Lung (tissue), 12 donors: ENCODE measurements around the gene TMEM86A. TPM values are rescaled to one million over a fixed set of nuclear protein-coding genes. Genes with fewer than 3 reads are reported as not detected.

ENCODE experiments used
- ATAC-seq: fragments of 200-7000 bp; cut with Tn5 transposase; one replicate; pipeline ENCODE4 v1.9.1; 2020; ENCODE audit warnings: moderate number of reproducible peaks; ENCODE audit not compliant: insufficient read depth, low FRiP score
- DNase-seq, 3 donors: peaks; one replicate each; pipeline ENCODE4 v3.0.0-alpha.2; 2013 to 2017
- H3K27ac ChIP-seq, 2 donors: one replicate each; pipeline ENCODE4 v1.5.1; 2013; ENCODE audit warnings: mild to moderate bottlenecking in 2 of 2, moderate library complexity in 2 of 2, control low read depth in 1 of 2, inconsistent platforms in 1 of 2, low read depth in 1 of 2, low read length in 1 of 2
- H3K27me3 ChIP-seq, 3 donors: one replicate each; pipeline ENCODE4 v1.5.1; 2013; ENCODE audit warnings: low read length in 2 of 3; ENCODE audit not compliant: control insufficient read depth in 3 of 3, insufficient read depth in 3 of 3
- H3K36me3 ChIP-seq, 4 donors: one replicate each; pipeline ENCODE4 v1.5.1; 2013; ENCODE audit warnings: low read length in 4 of 4, mild to moderate bottlenecking in 1 of 4, moderate library complexity in 1 of 4; ENCODE audit not compliant: control insufficient read depth in 4 of 4, insufficient read depth in 4 of 4
- H3K4me1 ChIP-seq, 5 donors: one replicate each; pipeline ENCODE4 v1.5.1; 2013; ENCODE audit warnings: low read length in 5 of 5, mild to moderate bottlenecking in 2 of 5, moderate library complexity in 1 of 5; ENCODE audit not compliant: control insufficient read depth in 5 of 5, insufficient read depth in 5 of 5
- H3K4me3 ChIP-seq: one replicate; pipeline ENCODE4 v1.5.1; 2013; ENCODE audit warnings: mild to moderate bottlenecking, control low read depth, moderate library complexity
- H3K9ac ChIP-seq, 2 donors: one replicate each; pipeline ENCODE4 v1.5.1; 2013; ENCODE audit warnings: low read length in 2 of 2, control low read depth in 1 of 2; ENCODE audit not compliant: insufficient read depth in 1 of 2
- H3K9me3 ChIP-seq, 4 donors: one replicate each; pipeline ENCODE4 v1.5.1; 2013; ENCODE audit warnings: low read length in 3 of 4, mild to moderate bottlenecking in 1 of 4, moderate library complexity in 1 of 4; ENCODE audit not compliant: control insufficient read depth in 4 of 4, insufficient read depth in 3 of 4
- CTCF ChIP-seq: IDR thresholded peaks from 2 replicates; pipeline ENCODE4 v1.5.1; 2012; ENCODE audit warnings: mild to moderate bottlenecking; ENCODE audit errors: control extremely low read depth, extremely low read depth
- WGBS, 2 donors: extraction: QIAGEN DNeasy Blood & Tissue Kit; methylation state at CpG; one replicate each; pipeline ENCODE4 v1.1.7; 2013; 5-methylcytosine and 5-hydroxymethylcytosine counted together
- polyA plus RNA-seq, 2 donors: library from polyadenylated mRNA; stranded (reverse); fragments of 200-250 nt; gene quantifications; one replicate each; pipeline ENCODE4 v1.2.1, GENCODE V29; 2013
- total RNA-seq, 2 donors: library from RNA; depleted of rRNA in 1 of 2; stranded (reverse); fragments of >200 nt in 1 of 2; gene quantifications; one replicate each; pipeline ENCODE4 v1.2.1, GENCODE V29; 2014 to 2021
- donor health status: control.
- donor health status: control.
- donor health status: Bipolar disorder and iron deficiency.
- donor health status: healthy.
- donor health status: DM: yes; HTN: yes; CAD: no.

Gene TMEM86A
- total and polyA plus RNA-seq, 4 donors, result 1.9 to 8.9 (median 2.9) TPM

- Histone ChIP-seq H3K9ac (no peak overlapping the region), H3K4me3 (no peak overlapping the region), H3K36me3 (no peaks in the 10 kb centered on the region), H3K27ac (no peak overlapping the region), H3K9me3 (no peaks in the 10 kb centered on the region), H3K27me3 (no peaks in the 10 kb centered on the region), H3K4me1 (peaks cover 0 to 6% (median 0%) of the 10 kb centered on the region in 5 donors)
- no peak for TF ChIP-seq CTCF
- ATAC-seq (no peak), DNase-seq (no peak)
- whole genome bisulfite sequencing, 2 donors, result 81 to 88% methylated on average over 13 of the region's 13 CpGs
Observed at GRCh38 chr11:18748766-18749365, 50.3 kb downstream of the TMEM86A start.

GRCh38 chr11:18749681-18750319, 51.2 kb downstream of the TMEM86A start:
- H3K9me3 ChIP-seq, result no peaks in the 10 kb centered on the region
- H3K27me3 ChIP-seq, result no peaks in the 10 kb centered on the region
- ATAC-seq (peak; percentile 41), DNase-seq (peak in 2 of 3 donors; percentile 14 to 26)
- WGBS, 2 donors, result 61 to 71% methylated on average over 12 of the region's 12 CpGs
- no peak overlapping the region for H3K4me3 ChIP-seq
- no peak for TF ChIP-seq CTCF
- no peak overlapping the region for H3K9ac ChIP-seq
- H3K36me3 ChIP-seq, result no peaks in the 10 kb centered on the region
- H3K4me1 ChIP-seq, result peaks cover 0 to 6% (median 0%) of the 10 kb centered on the region in 5 donors
- H3K27ac ChIP-seq, result no peak overlapping the region

- peaks cover 0 to 2% (median 0%) of the 10 kb centered on the region in 3 donors for H3K27me3 ChIP-seq
- no peak for ATAC-seq
- no peak for DNase-seq
- 65 to 86% methylated on average over 3 of the region's 3 CpGs for WGBS, 2 donors
- H3K27ac ChIP-seq, result no peak overlapping the region
- no peak overlapping the region for H3K4me3 ChIP-seq
- peaks cover 0 to 6% (median 0%) of the 10 kb centered on the region in 5 donors for H3K4me1 ChIP-seq
- no peak for TF ChIP-seq CTCF
- no peak overlapping the region for H3K9ac ChIP-seq
- no peaks in the 10 kb centered on the region for H3K36me3 ChIP-seq
- no peaks in the 10 kb centered on the region for H3K9me3 ChIP-seq
Observed at GRCh38 chr11:18750944-18751343, 52.4 kb downstream of the TMEM86A start.
